Measurements from ENCODE around the gene PRKG1.

DNA sequence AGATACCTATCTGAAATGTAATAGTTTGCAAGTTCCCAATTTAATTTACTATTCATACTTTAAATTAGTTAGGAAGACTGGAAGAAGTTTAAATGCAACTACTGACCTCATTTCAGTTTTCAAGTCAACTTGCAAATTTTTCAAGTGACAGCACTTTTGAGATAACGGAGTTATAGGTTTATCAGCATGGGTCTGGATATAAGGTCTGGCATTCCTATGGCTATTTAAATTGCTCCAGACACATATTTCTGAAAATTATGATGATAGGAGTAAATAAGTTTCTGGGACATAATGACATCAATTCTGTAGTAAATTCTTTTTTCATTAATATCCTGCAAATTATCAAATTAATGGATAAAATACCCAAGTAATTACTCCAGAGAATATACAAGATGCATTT lies 251.9 kb downstream of the PRKG1 start:
- TF ChIP-seq, protein P1, sequence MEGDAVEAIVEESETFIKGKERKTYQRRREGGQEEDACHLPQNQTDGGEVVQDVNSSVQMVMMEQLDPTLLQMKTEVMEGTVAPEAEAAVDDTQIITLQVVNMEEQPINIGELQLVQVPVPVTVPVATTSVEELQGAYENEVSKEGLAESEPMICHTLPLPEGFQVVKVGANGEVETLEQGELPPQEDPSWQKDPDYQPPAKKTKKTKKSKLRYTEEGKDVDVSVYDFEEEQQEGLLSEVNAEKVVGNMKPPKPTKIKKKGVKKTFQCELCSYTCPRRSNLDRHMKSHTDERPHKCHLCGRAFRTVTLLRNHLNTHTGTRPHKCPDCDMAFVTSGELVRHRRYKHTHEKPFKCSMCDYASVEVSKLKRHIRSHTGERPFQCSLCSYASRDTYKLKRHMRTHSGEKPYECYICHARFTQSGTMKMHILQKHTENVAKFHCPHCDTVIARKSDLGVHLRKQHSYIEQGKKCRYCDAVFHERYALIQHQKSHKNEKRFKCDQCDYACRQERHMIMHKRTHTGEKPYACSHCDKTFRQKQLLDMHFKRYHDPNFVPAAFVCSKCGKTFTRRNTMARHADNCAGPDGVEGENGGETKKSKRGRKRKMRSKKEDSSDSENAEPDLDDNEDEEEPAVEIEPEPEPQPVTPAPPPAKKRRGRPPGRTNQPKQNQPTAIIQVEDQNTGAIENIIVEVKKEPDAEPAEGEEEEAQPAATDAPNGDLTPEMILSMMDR (conservative IDR thresholded peaks at IDR 0.05; ENCODE audit: low read length): no peak
- TF ChIP-seq EZH2phosphoT487 (IDR thresholded peaks at IDR 0.05; ENCODE audit: borderline replicate concordance): no peak

Measured in Loucy (cell line).